EL (cell line): ENCODE results near the gene SLC30A1.

Source experiments
- DNase-seq: peaks from one replicate; pipeline ENCODE4 v3.0.0-alpha.2; 2016

SLC30A1 gene

DNA sequence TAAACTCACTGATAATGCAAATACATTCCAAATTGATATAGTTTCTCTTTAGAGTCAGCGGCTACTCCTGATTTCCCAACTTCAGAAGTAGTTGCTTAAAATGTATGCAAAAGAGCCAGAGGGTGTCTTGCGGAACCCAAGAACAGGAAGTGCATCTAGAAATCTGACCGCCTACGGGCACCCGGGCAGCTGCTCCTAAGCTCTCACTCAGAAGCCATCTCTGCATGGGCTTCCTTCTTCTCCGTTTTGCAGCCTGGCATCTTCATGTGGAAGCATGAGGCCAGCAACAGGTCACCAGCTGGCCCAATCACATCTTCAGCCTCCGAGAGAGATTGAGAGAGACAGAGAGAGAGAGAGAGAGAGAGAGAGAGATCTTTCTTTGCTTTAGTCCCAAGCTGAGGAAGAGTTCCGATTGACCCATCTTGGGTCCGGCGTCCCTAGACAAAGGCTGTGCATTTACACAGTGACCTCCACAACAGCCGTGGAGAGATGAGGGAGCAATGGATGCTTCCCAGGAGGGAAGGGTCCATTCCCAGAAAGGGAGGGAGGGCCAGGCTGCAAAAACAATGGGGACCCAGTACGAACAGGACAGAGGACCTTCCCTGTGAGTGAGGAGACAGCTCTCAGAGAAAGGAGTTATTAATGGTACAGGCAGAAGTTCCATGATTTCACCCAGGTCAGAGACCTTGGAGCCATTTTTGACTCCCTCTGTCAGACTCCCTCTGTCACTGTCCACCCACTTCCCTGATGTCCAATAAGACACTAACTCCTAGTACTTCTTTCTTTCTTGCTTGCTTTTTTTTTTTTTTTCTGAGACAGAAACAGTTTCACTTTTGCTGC lies 28.2 kb upstream of the SLC30A1 start:
- DNase-seq: no peak

DNA sequence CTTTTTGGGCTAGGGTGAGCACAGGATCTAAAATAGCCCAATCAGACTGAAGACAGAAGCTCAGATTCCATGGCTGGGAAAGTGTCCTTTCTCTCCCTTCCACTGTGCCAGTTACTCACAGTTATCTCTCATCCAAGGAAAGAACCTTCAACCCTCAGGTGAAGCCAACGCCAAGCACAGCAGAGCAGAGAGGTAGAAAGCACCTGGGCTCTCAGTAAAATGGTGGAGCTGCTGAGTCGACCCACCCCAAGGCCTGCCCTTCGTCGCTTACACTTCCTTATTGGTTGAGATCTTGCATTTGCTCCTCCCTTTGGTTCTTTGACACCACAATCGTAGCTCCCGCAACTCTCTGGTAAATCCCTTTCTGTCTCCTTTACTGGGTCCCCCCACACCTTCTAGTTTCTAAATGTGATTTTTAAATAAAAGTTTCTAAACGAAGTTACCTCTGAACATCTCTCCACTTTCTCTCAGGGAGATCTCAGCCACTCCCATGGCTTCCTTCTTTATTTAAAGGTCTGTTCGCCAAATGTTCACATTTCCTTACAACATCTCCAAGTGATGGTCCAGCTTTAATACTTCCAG lies 27.5 kb upstream of the SLC30A1 start:
- DNase-seq: no peak

DNA sequence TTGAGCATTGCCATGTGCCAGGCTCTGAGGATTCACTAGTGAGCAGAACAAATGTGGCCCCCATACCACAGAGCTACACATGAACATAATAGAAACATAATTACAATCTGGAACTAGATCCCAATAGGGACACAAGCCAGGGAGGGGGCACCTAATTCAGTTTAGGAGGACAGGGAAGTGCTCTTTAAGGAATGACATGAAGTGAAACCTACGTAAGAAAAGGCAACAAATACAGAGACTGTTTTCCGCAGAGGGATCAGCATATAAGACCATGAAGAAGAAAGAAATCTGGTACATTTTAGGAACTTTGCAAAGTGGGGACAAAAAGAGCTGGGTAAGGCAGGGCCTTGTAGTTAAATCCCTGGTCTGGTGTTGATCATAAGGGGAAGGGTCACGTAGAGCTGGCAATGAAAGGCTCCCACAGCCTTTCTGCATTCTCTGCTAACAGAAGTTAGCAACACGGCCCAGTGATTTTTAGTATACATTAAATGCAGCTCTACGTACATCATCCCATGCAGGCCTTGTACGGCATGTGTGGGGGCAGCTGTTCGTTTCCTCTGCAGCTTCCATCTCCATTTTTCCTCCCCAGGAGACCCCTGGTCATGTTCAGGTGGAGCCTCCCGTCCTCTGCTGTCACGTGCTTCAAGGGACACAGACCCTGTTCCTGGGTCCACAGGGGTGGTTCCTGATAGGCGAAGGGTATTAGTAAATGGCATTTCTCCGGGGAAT lies 26.8 kb upstream of the SLC30A1 start:
- no peak for DNase-seq

DNA sequence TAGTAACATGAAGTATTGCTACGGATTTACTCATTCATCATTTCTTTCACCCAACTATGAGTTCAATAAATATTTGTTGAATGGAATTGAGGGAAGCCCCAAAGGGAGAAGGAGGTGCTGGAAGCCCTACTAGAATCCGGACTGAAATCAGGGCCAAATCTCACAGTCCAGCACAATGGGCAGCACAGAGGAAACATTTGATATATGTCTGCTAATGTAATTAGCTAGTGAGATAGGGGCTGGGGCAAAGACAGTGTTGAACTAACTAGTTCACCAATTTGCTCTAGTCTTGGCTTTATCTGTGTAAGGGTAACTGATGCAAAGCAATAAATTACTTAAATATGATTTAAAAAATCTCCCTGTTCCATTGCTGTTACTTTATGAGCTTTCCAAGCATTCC lies 26.1 kb upstream of the SLC30A1 start:
- no peak for DNase-seq

DNA sequence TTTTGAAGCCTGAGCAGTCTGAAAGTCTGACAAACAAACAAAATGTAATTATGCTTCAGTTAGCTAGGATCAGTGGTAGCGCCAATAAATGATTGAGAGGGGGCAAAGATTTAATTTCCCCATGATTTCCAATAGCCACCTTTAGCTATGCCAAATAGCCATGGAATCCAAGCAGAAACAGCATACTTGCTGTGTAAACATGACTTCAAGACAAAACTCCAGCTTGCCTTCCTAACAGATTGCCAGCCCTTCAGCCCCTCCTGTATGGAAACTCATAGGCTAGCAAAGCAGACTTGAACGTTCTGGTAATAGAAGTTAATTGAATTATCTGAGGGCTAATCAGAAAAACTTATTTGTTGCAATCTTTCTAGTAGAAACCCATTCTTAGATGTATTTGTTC lies 25.6 kb upstream of the SLC30A1 start:
- no peak for DNase-seq

DNA sequence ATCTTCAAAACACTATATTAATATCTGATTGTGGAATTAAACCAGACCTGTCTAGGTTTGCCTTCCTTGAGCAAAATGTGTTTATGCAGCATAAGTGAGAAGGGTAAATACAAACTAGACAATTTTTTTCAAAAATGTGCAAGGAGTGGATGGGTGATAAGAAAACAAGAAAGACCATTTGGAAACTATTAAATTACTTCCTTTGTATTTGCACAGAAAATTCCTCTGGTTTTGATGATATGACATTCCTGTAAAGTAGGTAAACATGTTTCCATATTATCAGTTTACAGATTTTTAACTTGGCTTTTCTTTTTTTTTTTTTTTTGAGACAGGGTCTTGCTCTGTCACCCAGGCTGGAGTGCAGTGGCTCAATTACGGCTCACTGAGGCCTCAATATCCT lies 24.8 kb upstream of the SLC30A1 start:
- no peak for DNase-seq

DNA sequence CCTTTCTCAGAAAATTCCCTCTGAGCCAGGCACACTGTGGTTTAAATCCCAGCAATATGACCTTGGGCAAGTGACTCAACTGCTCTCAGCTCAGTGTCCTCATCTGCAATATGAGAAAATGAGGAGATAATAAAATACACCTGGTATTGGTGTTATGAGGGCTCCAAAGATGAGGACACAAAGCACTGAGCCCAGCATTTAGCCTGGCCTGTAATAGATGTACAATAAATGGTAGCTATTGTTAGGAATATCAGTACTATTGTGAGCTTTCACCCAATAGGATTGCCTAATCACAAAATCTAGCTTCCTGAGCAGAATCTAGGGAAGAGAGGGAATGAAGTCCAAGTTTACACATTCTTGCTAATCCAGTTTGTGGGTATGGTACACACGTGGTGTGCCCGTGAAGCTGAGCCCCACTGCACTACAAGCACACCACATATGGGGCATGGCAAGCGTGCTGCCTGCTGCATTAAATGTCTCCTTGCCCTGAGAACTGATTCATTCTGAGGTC lies 24.3 kb upstream of the SLC30A1 start:
- DNase-seq: peak; percentile 71

DNA sequence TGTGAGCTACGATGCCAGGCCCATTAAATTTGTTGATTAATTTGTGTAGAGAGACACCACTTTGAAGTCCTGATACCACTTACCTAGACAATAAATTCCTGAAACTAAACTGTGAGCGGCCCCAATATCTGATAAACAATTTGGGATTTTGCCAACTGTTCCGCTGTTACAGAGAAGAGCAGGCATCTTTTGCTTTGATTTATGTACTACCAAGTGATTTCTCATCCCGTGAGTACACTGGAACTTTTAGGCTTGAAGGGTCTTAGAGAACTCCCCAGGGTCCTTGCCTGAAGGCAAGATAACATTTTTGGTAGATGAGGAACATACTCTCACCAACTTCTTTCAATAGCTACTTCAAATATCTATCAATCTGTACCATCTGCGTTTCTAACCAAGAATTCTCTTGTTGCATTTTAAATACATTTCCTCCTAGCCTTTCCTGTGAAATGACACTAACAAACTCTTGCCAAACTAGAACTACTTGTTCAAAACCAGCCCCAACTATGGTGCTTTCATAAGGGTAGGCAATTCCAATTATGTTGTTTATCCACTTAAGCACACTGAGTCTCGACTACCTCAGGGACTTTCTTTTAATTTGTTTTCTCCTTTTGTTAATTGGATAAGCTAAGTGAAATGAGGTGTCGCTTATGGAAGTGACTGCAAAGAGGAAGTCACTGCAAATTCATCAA lies 23.2 kb upstream of the SLC30A1 start:
- no peak for DNase-seq

DNA sequence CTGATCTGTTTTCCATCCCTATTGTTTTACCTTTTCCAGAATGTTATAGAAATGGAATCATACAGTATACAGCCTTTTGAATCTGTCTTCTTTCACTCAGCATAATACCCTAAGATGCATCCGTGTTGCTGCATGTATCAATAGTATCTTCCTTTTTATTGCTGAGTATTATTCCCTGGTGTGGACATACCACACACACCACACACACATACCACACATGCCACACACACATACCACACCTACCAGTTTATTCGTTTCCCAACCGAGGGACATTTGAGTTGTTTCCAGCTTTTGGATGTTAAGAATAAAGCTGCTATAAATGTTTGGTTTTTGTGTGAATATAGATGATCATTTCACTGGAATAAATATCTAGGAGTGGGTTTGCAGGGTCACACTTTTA lies 22.2 kb upstream of the SLC30A1 start:
- DNase-seq: no peak

DNA sequence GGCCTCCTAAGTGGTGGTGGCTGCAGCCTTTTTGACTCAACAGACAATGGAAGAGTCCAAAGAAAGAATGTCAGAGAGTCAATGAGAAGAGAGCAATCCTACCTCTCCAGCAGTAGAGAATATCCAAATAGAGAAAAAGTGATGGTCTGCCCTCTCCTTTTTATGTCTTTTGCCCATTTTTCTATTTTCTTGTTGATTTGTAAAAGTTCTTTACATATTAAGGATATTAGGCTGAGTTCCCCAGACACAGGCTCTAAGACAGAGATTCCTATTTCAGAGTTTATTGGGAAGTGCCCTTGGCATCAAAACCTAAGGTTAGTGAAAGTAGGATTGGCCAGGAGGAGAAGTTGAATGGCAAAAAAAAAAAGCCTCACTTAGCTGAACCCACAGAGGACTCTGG lies 20.3 kb upstream of the SLC30A1 start:
- DNase-seq: no peak

DNA sequence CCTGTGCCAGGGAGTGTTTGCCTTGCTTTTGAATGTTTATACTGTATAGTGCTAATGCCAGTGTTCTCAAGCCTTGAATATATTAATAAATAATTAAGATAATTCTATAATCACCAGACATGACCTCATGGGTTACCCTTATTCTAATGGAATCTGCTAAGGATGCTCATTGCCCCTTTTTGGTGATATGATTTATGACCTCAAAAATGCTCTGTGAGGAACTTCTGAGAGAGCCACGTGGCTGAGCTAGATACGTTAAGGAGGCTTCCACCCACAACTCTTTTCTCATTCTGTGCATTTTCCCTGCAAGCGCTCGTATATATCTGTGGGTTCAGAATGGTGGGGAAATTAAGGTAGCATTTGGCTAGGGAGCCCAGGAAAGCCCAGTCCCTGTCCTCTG lies 19.6 kb upstream of the SLC30A1 start:
- no peak for DNase-seq

DNA sequence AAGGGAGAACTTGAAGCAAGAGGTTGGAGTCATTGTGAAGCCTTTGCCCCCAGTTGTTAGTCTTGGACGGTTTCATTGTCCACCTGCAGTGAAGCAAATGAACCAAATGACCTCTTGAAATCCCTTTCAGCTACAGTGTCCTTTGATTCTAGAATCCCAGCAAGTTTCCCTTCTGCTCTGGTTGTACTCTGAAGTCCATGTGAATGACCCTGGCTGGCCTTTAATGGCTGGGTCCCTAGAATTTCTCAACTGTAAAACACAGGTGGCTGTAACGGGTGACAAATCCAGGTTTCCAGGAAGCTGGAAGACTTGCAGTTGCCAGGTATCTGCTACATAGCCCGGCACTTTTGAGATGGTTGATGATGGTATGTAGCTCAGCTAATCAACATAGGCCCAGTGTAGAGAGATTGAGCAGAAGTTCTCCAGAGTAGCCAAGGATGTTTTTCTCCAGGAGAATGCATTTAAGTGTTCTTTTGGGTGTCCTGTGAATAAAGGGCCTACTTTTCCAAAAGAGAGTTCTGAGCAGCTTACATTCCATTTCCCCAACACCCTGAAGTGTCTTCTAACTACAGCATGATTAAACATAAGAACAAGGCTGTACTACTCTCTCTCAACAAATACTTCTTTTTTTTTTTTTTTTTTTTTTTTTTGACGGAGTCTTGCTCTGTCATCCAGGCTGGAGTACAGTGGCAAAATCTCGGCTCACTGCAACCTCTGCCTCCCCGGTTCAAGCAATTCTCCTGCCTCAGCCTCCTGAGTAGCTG lies 17.6 kb upstream of the SLC30A1 start:
- no peak for DNase-seq

DNA sequence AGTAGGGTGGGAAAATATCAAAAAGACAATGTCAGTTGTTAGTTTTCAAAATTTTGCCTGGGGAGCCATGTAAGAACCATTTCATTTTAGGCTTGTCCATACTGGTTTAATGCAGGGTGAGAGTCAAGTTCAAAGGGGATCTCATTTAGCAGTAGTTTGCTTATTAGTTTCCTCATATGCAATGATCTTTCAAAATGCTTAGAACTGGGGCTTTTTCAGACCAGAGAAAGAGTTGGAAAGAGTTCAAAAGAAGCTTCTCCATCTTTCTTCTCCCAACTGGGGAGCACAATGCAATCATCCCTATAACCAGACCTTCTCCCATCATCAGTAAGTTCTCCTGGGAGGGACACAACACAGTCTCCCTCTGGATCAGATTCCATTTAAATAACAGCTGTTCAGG lies 16.5 kb upstream of the SLC30A1 start:
- no peak for DNase-seq

DNA sequence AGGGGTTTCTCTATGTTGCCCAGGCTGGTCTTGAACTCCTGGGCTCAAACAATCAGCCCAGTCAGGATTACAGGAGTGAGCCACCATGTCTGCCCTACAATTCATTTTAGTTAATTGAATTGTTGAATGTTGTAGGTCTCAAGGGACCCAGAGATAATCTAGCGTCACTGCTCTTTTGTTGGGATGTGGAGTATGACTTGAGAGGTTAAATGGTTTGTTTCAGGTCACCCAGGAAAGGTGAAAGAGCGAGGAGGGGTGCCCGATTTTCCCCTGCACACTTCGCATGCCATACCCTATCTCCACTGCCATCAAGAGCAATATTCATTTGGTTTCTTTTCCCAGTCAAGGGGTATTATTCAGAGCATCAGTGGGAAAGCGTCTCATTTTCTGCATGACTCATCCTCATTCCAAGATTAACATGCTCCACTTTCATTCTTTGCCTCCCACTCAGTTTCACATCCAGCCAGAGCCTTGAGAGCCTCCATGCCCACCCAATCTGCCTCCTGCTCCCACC lies 13.1 kb upstream of the SLC30A1 start:
- DNase-seq: peak; percentile 88

DNA sequence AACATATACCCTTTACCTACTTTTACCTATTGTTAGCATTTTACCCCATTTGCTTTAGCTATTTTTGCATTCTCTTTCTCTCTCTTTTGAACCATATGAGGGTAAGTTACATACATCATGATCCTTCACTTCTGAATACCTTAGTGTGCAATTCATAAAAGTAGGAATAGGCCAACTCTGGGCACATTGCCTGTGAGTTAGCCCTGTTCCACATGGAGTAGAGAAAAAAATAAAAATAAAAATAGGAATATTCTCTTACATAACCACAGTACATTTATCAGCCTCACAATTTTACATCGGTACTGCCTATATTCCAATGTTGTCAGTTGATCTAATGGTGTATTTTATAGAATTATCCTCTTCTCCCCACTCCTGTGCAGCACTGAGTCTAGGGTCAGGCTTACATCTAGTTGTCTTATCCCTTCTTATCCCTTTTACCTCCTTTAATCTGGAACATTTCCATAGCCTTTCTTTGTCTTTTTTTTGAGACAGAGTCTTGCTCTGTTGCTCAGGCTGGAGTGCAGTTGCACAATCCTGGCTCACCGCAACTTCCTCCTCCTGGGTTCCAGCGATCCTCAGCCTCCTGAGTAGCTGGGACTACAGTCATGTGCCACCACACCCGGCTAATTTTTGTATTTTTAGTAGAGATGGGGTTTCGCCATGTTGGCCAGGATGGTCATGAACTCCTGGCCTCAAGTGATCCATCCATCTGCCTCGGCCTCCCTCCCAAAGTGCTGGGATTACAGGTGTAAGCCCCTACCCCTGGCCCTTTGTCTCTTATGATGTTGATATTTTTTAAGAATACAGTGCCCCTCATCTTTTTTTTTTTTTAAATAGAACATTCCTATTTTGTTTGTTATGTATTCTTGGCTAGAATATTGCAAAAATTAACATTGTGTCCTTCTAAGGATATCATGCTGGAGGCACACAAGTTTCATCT lies 11.1 kb upstream of the SLC30A1 start:
- peak; percentile 53 for DNase-seq

DNA sequence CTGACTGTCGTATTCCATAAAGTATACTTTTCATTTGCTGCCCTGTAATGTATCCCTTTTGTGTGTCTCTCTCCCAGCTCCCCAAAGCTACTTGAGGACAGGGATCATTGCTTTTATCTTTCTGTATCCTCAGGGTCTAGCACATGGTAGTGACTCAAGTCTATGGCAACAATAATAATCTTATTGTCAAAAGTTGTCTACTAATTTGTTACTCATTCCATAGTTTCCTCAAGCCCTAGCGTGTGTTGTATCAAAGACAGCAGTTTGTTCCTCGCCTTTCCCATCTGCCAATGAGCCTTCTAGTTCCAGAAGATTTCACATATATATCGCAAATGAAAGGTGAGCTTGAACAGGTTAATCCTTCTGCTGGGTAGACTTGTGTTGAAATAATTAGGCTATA lies 9.8 kb upstream of the SLC30A1 start:
- DNase-seq: no peak

DNA sequence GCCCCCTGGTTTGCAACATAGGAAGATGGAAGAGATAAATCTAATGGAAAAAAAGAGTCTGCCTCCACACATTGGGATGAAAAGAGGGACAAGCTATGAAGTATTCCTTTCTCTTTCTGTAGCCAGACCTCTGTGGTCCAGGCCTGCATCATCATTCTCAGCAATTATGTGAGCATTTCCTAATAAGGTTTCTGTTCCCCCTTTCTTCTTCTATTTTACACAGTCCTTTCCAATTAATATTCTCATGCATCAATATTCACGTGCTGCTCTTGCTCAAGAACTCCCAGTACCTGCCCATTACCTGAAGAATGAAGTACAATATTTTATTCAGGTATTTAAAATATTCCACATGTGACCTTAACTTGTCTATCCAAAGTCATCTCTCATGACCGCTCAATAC lies 8.2 kb upstream of the SLC30A1 start:
- DNase-seq: no peak

DNA sequence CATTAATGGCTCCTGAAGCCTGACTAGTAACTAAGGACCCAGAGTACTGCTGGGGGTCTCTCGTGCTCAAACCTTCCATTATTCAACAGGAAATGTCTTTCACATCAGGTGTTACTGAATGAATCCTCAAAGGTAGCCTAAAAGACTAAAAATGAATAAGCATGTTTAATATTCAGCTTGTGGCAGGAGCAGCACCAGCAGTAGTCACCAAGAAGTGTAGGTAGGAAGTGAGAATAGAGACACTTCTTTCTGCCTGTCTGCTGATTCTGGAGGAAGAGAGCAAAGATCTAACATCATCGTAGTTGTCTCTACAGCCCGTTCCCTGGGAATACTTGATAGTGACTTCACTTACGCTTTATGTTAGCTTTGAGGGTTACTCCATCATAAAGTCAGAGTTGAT lies 7.6 kb upstream of the SLC30A1 start:
- no peak for DNase-seq

DNA sequence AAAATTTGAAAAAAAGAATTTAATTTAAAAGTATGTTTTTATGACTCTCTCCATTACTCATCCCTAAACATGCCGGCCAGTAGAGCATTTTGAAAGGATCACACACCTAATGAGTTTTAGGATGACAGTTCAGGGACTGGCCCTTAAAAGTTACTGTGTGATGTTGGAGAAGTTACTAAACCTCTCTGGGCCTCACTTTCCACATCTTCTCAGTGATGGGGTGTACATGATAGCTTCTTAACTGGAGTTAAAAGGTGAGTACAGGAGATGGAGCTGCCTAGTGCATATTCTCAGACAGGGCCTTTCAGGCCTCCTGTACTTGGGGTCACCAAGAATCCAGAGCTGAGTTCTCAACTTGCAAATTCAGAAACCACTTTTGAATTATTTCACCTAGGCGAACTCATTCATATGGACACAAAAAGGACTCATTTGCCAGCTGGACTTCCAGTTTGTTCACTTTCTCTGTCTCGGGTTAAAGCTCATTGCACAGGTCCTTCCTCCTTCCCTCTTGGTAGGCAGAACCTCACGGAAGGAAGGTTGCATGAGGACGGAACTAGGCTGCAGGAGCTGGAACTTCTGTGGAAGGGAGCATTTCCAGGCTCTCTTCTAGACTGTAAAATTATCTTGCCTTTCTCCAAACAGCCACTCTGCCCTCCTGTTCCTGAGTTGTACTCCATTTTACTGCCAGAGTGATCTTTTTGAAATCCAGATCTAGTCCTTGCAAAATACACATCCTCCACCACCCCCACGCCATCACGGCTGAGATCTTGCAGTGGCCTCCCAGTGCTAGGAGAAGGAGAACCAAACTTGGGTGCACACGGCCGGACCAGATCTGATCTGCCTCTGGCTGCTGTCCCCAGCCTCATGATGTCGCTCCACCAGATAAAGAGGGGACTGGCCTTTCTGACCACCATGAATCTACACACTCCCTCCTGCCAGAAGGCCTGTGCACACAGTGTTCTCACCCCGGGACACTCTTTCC lies 4.3 kb upstream of the SLC30A1 start:
- DNase-seq: no peak

DNA sequence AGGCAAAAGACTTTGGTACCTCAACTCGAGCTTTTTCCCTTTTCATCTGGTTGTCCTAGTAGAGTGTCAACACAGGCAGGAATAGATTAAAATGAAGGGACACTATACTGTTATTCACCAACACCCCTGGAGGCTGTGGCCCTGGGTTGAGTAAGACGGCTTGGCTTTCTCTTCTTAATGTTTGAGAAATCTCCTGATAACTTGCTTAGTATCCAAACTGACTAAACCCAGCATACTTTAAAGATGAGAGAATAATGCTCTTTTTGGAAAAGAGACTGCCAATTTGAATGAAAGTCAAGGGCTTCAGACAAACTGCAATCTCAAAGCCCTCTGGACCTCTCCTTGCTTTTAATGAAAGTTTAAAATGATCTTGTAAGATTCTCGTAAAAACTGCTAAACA lies 2.6 kb upstream of the SLC30A1 start:
- DNase-seq: peak; percentile 59
